Activated CD8-positive, alpha-beta T cell treated with anti-CD3 and anti-CD28 coated beads, Interleukin-2, amount 10 ng/mL, durations not matched to agents 7 days and 5 days (primary cell): ENCODE results near the gene HDAC2. TPM values are rescaled to one million over a fixed set of nuclear protein-coding genes. Genes with fewer than 3 reads are reported as not detected.

Experiments used
- ATAC-seq: fragments of 150-1000 bp; cut with Tn5 transposase; one replicate; pipeline ENCODE4 v1.10.0; 2021; ENCODE audit warnings: moderate library complexity
- CTCF ChIA-PET: fragments of 350-600 bp; sonication (Branson Sonifier 250); formaldehyde crosslinking; loops from one replicate; lab custom pipeline; 2021; ENCODE audit warnings: antibody characterized with exemption; lab: Charles Lee
- POLR2A ChIA-PET: fragments of 350-600 bp; sonication (Branson Sonifier 250); formaldehyde crosslinking; loops from one replicate; lab custom pipeline; 2021; ENCODE audit warnings: antibody characterized with exemption; lab: Charles Lee
- DNase-seq: peaks from one replicate; pipeline ENCODE4 v3.0.0-alpha.2; 2020
- H3K27ac Mint-ChIP-seq: one replicate; pipeline ENCODE4 v1.8.0; 2021; ENCODE audit warnings: mild to moderate bottlenecking, mixed read lengths
- H3K27me3 Mint-ChIP-seq: one replicate; pipeline ENCODE4 v1.8.0; 2021; ENCODE audit warnings: low read depth, mixed read lengths
- H3K36me3 Mint-ChIP-seq: one replicate; pipeline ENCODE4 v1.8.0; 2021; ENCODE audit warnings: low read depth, mixed read lengths
- H3K4me1 Mint-ChIP-seq: one replicate; pipeline ENCODE4 v1.8.0; 2021; ENCODE audit warnings: low read depth, mixed read lengths
- H3K4me3 Mint-ChIP-seq: one replicate; pipeline ENCODE4 v1.8.0; 2021; ENCODE audit warnings: mild to moderate bottlenecking, mixed read lengths
- H3K9me3 Mint-ChIP-seq: one replicate; pipeline ENCODE4 v1.8.0; 2022; ENCODE audit warnings: mixed read lengths; ENCODE audit not compliant: insufficient read depth
- total RNA-seq, 2 experiments: library from RNA; stranded (reverse); gene quantifications; one replicate each; pipeline ENCODE4 v1.2.3, GENCODE V29; 2021

The HDAC2 gene
- total RNA-seq, 2 experiments from 2014 or later: 66.8 to 75.7 TPM

- Mint-ChIP-seq H3K4me3 (peak overlapping the region; percentile 90), H3K4me1 (peaks cover 25% of the 10 kb centered on the region), H3K36me3 (peaks cover 5% of the 10 kb centered on the region), H3K9me3 (no peaks in the 10 kb centered on the region), H3K27me3 (no peaks in the 10 kb centered on the region), H3K27ac (peak overlapping the region; percentile 98)
- DNase-seq: peak; percentile 58
- ChIA-PET CTCF (interaction anchor here (1.1 to 1.6 kb wide), 2 partner anchors 11 to 34 kb away, joined by 3 to 6 read pairs; no protein-coding TSS in a partner anchor), POLR2A (interaction anchor here (0.7 kb wide), 1 partner anchor 229 kb away, joined by 3 read pairs; no protein-coding TSS in a partner anchor)
- ATAC-seq: peak; percentile 62
Observed at GRCh38 chr6:113969888-113970804, 802 bp downstream of the HDAC2 start.

GRCh38 chr6:113968472-113968871 is 2.5 kb downstream of the HDAC2 start:
- POLR2A ChIA-PET: interaction anchor here (0.7 kb wide), 1 partner anchor 12 kb away, joined by 3 read pairs; no protein-coding TSS in a partner anchor
- no peaks in the 10 kb centered on the region for H3K27me3 Mint-ChIP-seq
- H3K9me3 Mint-ChIP-seq: no peaks in the 10 kb centered on the region
- ATAC-seq: no peak
- H3K36me3 Mint-ChIP-seq: peaks cover 12% of the 10 kb centered on the region
- H3K27ac Mint-ChIP-seq: no peak overlapping the region
- CTCF ChIA-PET: interaction anchor here (1.1 to 1.6 kb wide), 2 partner anchors 13 to 33 kb away, joined by 3 to 6 read pairs; no protein-coding TSS in a partner anchor
- DNase-seq: no peak
- H3K4me1 Mint-ChIP-seq: peaks cover 25% of the 10 kb centered on the region
- peak overlapping the region; percentile 90 for H3K4me3 Mint-ChIP-seq

DNA sequence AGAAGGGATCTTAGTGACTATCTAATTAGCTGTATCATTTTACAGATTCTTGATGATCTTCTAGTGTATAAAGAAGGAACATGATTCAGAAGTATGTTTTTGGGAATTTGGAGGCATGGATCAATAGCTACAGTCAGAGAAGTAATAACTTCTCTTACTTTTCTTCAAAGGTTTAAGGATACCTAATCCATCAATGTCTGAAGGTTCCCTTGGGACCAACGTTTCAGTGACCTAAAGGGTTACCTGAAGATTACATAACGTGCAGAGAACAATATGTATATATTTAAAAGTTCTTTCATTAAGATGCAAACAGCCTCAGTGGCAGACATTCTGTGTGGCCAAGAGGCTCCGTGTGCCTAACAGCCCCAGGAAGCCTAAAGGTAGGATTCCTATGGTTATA is 3.2 kb downstream of the HDAC2 start:
- DNase-seq (no peak), ATAC-seq (no peak)
- peaks cover 25% of the 10 kb centered on the region for H3K4me1 Mint-ChIP-seq
- ChIA-PET POLR2A (interaction anchor here (0.7 kb wide), 1 partner anchor 12 kb away, joined by 3 read pairs; no protein-coding TSS in a partner anchor), CTCF (no interaction called here)
- no peak overlapping the region for H3K27ac Mint-ChIP-seq
- H3K4me3 Mint-ChIP-seq: no peak overlapping the region
- H3K36me3 Mint-ChIP-seq: peaks cover 12% of the 10 kb centered on the region
- no peaks in the 10 kb centered on the region for H3K27me3 Mint-ChIP-seq
- H3K9me3 Mint-ChIP-seq: no peaks in the 10 kb centered on the region

DNA sequence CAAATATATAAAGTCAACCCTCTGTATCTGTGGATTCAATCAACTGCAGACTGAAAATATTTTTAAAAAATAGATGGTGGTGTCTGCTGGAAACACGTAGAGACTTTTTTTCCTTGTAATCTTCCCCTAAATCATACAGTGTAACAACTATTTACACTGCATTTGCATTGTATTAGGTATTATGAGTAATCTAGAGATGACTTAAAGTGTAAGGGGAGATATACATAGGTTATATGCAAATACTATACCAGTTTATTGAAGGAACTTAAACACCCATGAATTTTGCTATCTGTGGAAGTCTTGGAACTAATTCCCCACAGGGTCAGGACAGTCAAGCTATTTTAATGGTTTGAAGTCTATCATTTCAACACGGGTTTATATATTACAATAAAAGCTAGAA is 10.2 kb downstream of the HDAC2 start:
- no peak for ATAC-seq
- DNase-seq: no peak
- H3K36me3 Mint-ChIP-seq: peaks cover 22% of the 10 kb centered on the region
- H3K27ac Mint-ChIP-seq: no peak overlapping the region
- CTCF ChIA-PET: no interaction called here
- no peaks in the 10 kb centered on the region for H3K4me1 Mint-ChIP-seq
- POLR2A ChIA-PET: no interaction called here
- no peaks in the 10 kb centered on the region for H3K27me3 Mint-ChIP-seq
- no peaks in the 10 kb centered on the region for H3K9me3 Mint-ChIP-seq
- H3K4me3 Mint-ChIP-seq: no peak overlapping the region

DNA sequence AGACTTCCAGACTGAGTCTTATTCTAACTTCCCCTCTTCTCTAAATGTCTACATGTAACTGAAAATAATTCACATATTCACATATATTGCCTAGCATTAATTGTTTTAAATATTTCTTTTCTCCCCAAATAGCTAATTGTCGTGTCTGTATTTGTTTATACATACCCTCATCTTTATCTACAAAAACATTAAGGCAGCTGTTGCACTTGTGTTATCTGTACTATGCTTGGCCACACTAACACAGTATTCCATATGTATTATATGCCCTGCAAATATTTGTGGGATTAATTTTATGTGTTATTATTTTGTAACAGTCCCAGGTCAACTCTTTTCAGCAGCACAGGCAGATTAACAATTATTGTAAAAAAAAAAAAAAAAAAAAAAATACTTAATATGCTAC is 11.7 kb downstream of the HDAC2 start:
- POLR2A ChIA-PET: no interaction called here
- CTCF ChIA-PET: no interaction called here
- Mint-ChIP-seq H3K27me3 (no peaks in the 10 kb centered on the region), H3K4me1 (no peaks in the 10 kb centered on the region), H3K27ac (no peak overlapping the region), H3K9me3 (no peaks in the 10 kb centered on the region), H3K4me3 (no peak overlapping the region), H3K36me3 (peaks cover 25% of the 10 kb centered on the region)
- ATAC-seq: no peak
- no peak for DNase-seq

GRCh38 chr6:113954653-113955052 is 16.3 kb downstream of the HDAC2 start:
- no peak for ATAC-seq
- Mint-ChIP-seq H3K27me3 (no peaks in the 10 kb centered on the region), H3K27ac (no peak overlapping the region), H3K4me1 (no peaks in the 10 kb centered on the region), H3K36me3 (peaks cover 44% of the 10 kb centered on the region), H3K9me3 (no peaks in the 10 kb centered on the region), H3K4me3 (no peak overlapping the region)
- no peak for DNase-seq
- ChIA-PET POLR2A (no interaction called here), CTCF (no interaction called here)

GRCh38 chr6:113953346-113953745 is 17.6 kb downstream of the HDAC2 start:
- Mint-ChIP-seq H3K36me3 (peaks cover 47% of the 10 kb centered on the region), H3K27ac (no peak overlapping the region), H3K27me3 (no peaks in the 10 kb centered on the region), H3K9me3 (no peaks in the 10 kb centered on the region), H3K4me3 (no peak overlapping the region), H3K4me1 (no peaks in the 10 kb centered on the region)
- ATAC-seq (no peak), DNase-seq (no peak)
- POLR2A ChIA-PET: no interaction called here
- CTCF ChIA-PET: interaction anchor here (0.9 to 1.6 kb wide), 2 partner anchors 9 to 33 kb away, joined by 3 read pairs; no protein-coding TSS in a partner anchor

DNA sequence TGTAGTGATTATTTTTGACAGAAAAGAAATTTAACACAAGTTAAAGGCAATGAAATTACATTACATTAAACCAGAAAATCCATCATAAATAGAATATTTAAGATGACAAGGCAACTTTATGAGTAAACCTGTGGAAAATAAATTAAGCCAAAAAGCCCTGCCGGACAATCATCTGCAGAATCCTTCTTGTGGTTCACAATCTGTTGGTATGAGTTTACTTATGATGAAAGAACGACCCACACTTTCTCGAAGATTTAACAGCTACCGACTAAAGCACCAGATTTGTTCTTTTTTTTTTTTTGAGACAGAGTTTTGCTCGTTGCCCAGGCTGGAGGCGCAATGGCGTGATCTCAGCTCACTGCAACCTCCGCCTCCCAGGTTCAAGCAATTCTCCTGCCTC is 21.4 kb downstream of the HDAC2 start:
- no peak for ATAC-seq
- Mint-ChIP-seq H3K4me1 (no peaks in the 10 kb centered on the region), H3K27ac (no peak overlapping the region), H3K4me3 (no peak overlapping the region), H3K27me3 (no peaks in the 10 kb centered on the region), H3K36me3 (peaks cover 41% of the 10 kb centered on the region), H3K9me3 (no peaks in the 10 kb centered on the region)
- ChIA-PET CTCF (no interaction called here), POLR2A (interaction anchor here (0.6 kb wide), 1 partner anchor 27 kb away, joined by 3 read pairs; no protein-coding TSS in a partner anchor)
- DNase-seq: no peak

DNA sequence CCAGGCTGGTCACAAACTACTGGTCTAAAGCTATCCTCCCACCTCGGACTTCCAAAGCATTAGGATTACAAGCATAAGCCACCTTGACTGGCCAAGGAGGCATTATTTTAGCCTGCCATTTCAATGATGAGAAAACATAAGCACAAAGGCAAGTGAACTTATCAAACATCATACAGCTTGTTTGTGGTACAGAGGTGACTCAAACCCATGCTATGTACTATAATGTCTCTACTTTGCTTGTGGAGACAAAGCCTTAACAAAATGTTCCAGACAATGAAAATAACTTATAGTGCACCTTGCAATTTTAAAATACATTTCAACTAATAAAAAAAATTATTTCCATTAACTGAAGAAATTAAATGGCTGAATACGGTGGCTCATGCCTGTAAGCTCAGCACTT is 26.2 kb downstream of the HDAC2 start:
- Mint-ChIP-seq H3K4me1 (no peaks in the 10 kb centered on the region), H3K27me3 (no peaks in the 10 kb centered on the region), H3K9me3 (no peaks in the 10 kb centered on the region), H3K36me3 (peaks cover 51% of the 10 kb centered on the region), H3K27ac (no peak overlapping the region), H3K4me3 (no peak overlapping the region)
- DNase-seq (no peak), ATAC-seq (no peak)
- CTCF ChIA-PET: interaction anchor here (0.9 to 2.2 kb wide), 2 partner anchors 8 to 9 kb away, joined by 3 to 7 read pairs; no protein-coding TSS in a partner anchor
- POLR2A ChIA-PET: no interaction called here

DNA sequence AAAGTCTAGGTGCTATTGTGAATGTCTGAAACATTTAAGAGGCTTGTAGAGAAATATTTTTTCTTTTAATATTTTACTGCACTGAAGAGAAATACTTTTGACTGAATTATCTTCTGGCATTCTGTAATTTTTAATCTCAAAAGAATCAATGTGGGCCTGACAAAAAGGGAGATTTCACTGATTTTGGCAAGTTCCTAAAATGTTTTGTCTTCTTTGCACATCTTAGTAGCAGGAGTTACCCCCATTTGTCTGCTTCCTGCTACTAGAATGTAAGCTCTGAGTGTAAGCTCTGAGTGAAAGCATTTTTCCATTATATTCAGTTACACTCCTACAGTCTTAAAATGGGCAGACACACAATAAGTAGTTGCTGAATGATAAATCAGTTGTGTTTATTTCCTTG is 31.1 kb downstream of the HDAC2 start:
- ChIA-PET CTCF (no interaction called here), POLR2A (no interaction called here)
- Mint-ChIP-seq H3K9me3 (no peaks in the 10 kb centered on the region), H3K36me3 (peaks cover 39% of the 10 kb centered on the region), H3K4me1 (no peaks in the 10 kb centered on the region), H3K27ac (no peak overlapping the region), H3K27me3 (no peaks in the 10 kb centered on the region), H3K4me3 (no peak overlapping the region)
- ATAC-seq (no peak), DNase-seq (no peak)

DNA sequence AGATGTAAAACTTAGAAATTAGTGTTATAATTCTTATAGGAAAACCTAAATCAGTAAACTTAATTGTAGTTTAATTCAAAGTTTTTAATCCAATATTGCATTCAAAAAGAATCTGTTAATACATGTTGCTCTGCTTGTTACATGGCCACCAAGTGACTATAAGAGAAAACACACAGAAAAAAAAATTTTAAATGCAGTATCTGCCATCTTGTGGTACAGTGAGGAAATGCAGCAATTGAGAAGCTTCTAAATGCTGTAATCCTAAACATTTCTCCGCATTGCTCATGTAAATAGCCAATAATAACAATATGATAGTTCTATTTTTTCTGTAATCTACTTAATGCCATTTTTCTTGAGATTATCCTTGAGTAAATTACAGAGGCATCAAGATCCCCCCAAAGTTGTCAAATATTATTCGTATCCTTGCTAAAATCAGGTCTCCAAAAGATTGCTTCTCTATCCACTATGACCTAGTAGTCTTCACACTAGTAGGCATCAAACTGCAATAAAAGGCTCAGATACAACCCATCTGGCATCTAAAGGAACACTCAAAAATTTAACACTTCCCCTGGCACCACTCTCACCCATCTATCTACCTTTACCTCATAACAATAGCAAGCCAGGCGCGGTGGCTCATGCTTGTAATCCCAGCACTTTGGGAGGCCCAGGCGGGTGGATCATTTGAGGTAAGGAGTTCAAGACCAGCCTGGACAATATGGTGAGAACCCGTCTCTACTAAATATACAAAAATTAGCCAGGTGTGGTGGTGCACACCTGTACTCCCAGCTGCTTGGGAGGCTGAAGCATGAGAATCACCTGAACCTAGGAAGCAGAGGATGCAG is 34.6 kb downstream of the HDAC2 start:
- Mint-ChIP-seq H3K27me3 (no peaks in the 10 kb centered on the region), H3K9me3 (no peaks in the 10 kb centered on the region), H3K27ac (no peak overlapping the region), H3K4me1 (no peaks in the 10 kb centered on the region), H3K36me3 (peaks cover 20% of the 10 kb centered on the region), H3K4me3 (no peak overlapping the region)
- CTCF ChIA-PET: interaction anchor here (0.6 to 2.2 kb wide), 9 partner anchors 8 to 78 kb away, joined by 3 to 9 read pairs (median 3); no protein-coding TSS in a partner anchor
- POLR2A ChIA-PET: no interaction called here
- ATAC-seq (peak; percentile 58), DNase-seq (peak; percentile 36)
